ENCODE measurements around the gene TIMP3.

GRCh38 chr22:32843300-32843699, 41.8 kb downstream of the TIMP3 start:
- TF ChIP-seq POLR2AphosphoS5 (IDR thresholded peaks at IDR 0.05) (no peak), POLR2A (IDR thresholded peaks at IDR 0.05) (no peak), CTCF (IDR thresholded peaks at IDR 0.05) (no peak), EP300 (IDR thresholded peaks at IDR 0.05) (no peak)

All from upper lobe of left lung (tissue), 4 donors.